ENCODE measurements around the gene VAMP5.

VAMP5 gene

GRCh38 chr2:85561280-85562212 is 22.7 kb upstream of the VAMP5 start, which contains the start of gene GGCX:
Gene GGCX (minus strand): TSS chr2:85561493. CDS start chr2:85561428, 65 bp downstream.
- DNase-seq (ENCODE audit: insufficient read length, low spot score), result peak; percentile 81
- FAIRE-seq, result no peak
- TF ChIP-seq CTCF (IDR thresholded peaks at IDR 0.05; ENCODE audit: insufficient read depth, missing control alignments), result no peak

GRCh38 chr2:85564144-85564563 is 20.1 kb upstream of the VAMP5 start:
- no peak for FAIRE-seq
- no peak for DNase-seq (ENCODE audit: insufficient read length, low spot score)
- TF ChIP-seq CTCF (IDR thresholded peaks at IDR 0.05; ENCODE audit: insufficient read depth, missing control alignments), result no peak

- FAIRE-seq, result no peak
- no peak for TF ChIP-seq CTCF (IDR thresholded peaks at IDR 0.05; ENCODE audit: insufficient read depth, missing control alignments)
- no peak for DNase-seq (ENCODE audit: insufficient read length, low spot score)
These were observed 18.0 kb upstream of the VAMP5 start for GRCh38 chr2:85566265-85566664.

GRCh38 chr2:85575739-85576138 is 8.5 kb upstream of the VAMP5 start:
- no peak for TF ChIP-seq CTCF (IDR thresholded peaks at IDR 0.05; ENCODE audit: insufficient read depth, missing control alignments)
- DNase-seq (ENCODE audit: insufficient read length, low spot score) (no peak), FAIRE-seq (no peak)

- FAIRE-seq (no peak), DNase-seq (ENCODE audit: insufficient read length, low spot score) (no peak)
- TF ChIP-seq CTCF (IDR thresholded peaks at IDR 0.05; ENCODE audit: insufficient read depth, missing control alignments), result no peak
These were observed 7.2 kb upstream of the VAMP5 start for GRCh38 chr2:85577063-85577385.

GRCh38 chr2:85577386-85578242 is 6.6 kb upstream of the VAMP5 start, which contains the start of gene VAMP8:
Gene VAMP8 (plus strand): TSS chr2:85577586. CDS start chr2:85577647, 61 bp downstream.
- DNase-seq (ENCODE audit: insufficient read length, low spot score) (no peak), FAIRE-seq (no peak)

More at GRCh38 chr2:85577386-85578242, 6.6 kb upstream of the VAMP5 start, which contains the start of gene VAMP8:
- no peak for TF ChIP-seq CTCF (IDR thresholded peaks at IDR 0.05; ENCODE audit: insufficient read depth, missing control alignments)

Measured in D721Med (cell line).